Fibroblast of lung (primary cell): Measurements from ENCODE around the gene CBR1.

Experiments used
- CTCF ChIP-seq, 2 donors: IDR thresholded peaks in 1 of 2; conservative IDR thresholded peaks in 1 of 2; 1 replicate in 1 of 2; 2 replicates in 1 of 2; pipeline ENCODE4 v1.5.1; 2011 to 2012; ENCODE audit warnings: low read length in 2 of 2, control low read depth in 1 of 2, inconsistent platforms in 1 of 2, low read depth in 1 of 2, mild to moderate bottlenecking in 1 of 2
- EZH2 ChIP-seq: IDR thresholded peaks from 2 replicates; pipeline ENCODE4 v1.5.1; 2012; ENCODE audit warnings: low read length, control low read depth, mild to moderate bottlenecking; ENCODE audit errors: missing control alignments

DNA sequence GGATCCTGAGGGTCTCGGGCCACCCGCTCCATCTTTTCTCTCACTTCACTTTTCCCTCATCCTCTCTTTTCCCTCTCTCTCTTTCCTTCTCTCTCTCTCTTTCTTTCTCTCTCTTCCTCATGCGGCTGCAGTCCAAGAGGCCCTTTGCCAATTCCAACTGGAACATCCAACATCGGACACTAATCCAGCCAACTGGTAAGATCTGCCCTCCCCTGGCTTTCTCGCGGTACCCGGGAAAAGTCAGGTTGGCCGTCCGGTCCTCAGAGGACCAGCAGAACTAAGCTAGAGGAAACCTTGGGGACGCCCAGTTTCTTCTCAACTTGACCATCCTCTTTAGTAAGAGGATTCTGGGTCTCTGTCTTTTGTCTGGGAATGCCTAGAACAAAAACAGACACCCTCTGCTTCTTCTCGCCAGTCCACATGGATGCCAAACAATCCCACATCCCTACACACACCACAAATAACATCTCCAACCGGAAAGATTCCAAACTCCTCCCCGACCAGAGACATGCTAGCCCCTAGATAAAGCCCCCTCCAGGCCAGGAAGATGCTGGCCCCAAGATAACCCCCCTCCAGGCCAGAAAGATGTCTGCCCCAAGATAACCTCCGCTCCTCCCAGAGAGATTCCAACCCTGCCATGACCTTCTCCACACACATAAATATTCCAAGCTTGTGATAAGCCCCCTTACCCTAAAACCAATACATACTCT, 6.3 kb upstream of the CBR1 start:
- TF ChIP-seq CTCF (conservative IDR thresholded peaks at IDR 0.05 in 1 of 2, IDR thresholded peaks at IDR 0.05 in 1 of 2; ENCODE audit: low read depth in 1 of 2, low read length in 2 of 2) (no peak), EZH2 (no peak)
